Mammary epithelial cell (primary cell): Measurements from ENCODE around the gene TES.

Experiments used
- EZH2 ChIP-seq: IDR thresholded peaks from 2 replicates; pipeline ENCODE4 v1.6.1; 2012; ENCODE audit warnings: low read length, inconsistent platforms, borderline replicate concordance
- TF ChIP-seq, protein P1 (sequence below), 2 donors: IDR thresholded peaks in 1 of 2; conservative IDR thresholded peaks in 1 of 2; 2 replicates each; pipeline ENCODE4 v1.5.1; 2011 to 2012; ENCODE audit warnings: inconsistent platforms in 2 of 2, low read length in 2 of 2, mild to moderate bottlenecking in 2 of 2, control low read depth in 1 of 2, low read depth in 1 of 2; ENCODE audit not compliant: insufficient read depth in 1 of 2; ENCODE audit errors: extremely low read depth in 1 of 2

- TF ChIP-seq EZH2 = no peak
- TF ChIP-seq, protein P1, sequence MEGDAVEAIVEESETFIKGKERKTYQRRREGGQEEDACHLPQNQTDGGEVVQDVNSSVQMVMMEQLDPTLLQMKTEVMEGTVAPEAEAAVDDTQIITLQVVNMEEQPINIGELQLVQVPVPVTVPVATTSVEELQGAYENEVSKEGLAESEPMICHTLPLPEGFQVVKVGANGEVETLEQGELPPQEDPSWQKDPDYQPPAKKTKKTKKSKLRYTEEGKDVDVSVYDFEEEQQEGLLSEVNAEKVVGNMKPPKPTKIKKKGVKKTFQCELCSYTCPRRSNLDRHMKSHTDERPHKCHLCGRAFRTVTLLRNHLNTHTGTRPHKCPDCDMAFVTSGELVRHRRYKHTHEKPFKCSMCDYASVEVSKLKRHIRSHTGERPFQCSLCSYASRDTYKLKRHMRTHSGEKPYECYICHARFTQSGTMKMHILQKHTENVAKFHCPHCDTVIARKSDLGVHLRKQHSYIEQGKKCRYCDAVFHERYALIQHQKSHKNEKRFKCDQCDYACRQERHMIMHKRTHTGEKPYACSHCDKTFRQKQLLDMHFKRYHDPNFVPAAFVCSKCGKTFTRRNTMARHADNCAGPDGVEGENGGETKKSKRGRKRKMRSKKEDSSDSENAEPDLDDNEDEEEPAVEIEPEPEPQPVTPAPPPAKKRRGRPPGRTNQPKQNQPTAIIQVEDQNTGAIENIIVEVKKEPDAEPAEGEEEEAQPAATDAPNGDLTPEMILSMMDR (conservative IDR thresholded peaks at IDR 0.05 in 1 of 2, IDR thresholded peaks at IDR 0.05 in 1 of 2; ENCODE audit: extremely low read depth in 1 of 2, insufficient read depth in 1 of 2, low read depth in 1 of 2, low read length in 2 of 2) = no peak
These were observed 88.2 kb downstream of the TES start for GRCh38 chr7:116298576-116298975.
